22Rv1 (cell line): ENCODE data around the gene C18orf32.

ENCODE experiments used
- ZFX ChIP-seq: fragments of 450-650 bp; IDR thresholded peaks from 2 replicates; pipeline ENCODE4 v1.6.1; 2017; ENCODE audit warnings: antibody characterized with exemption, borderline replicate concordance
- TF ChIP-seq, protein P1 (sequence below): fragments of 450-650 bp; IDR thresholded peaks from 2 replicates; pipeline ENCODE4 v1.5.1; 2017; ENCODE audit warnings: mild to moderate bottlenecking

DNA sequence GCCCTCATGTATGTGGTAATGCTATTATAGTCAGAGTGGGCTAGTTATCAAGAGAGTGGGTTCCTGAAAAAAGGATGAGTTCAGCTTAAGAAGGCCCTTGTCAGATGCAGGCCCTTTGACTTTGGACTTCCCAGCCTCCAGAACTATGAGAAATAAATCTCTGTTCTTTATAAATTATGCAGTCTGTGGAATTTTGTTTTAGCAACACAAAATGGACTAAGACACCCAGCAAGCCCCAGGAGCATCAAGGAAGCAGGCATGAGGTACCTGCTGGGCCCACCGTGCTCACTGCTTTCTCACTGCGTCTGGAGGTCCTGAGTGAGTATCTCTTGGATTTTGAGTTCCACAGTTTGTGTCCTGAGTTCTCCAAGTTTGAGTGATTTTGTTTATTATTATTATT is 38.9 kb upstream of the C18orf32 start:
- TF ChIP-seq, protein P1, sequence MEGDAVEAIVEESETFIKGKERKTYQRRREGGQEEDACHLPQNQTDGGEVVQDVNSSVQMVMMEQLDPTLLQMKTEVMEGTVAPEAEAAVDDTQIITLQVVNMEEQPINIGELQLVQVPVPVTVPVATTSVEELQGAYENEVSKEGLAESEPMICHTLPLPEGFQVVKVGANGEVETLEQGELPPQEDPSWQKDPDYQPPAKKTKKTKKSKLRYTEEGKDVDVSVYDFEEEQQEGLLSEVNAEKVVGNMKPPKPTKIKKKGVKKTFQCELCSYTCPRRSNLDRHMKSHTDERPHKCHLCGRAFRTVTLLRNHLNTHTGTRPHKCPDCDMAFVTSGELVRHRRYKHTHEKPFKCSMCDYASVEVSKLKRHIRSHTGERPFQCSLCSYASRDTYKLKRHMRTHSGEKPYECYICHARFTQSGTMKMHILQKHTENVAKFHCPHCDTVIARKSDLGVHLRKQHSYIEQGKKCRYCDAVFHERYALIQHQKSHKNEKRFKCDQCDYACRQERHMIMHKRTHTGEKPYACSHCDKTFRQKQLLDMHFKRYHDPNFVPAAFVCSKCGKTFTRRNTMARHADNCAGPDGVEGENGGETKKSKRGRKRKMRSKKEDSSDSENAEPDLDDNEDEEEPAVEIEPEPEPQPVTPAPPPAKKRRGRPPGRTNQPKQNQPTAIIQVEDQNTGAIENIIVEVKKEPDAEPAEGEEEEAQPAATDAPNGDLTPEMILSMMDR = no peak
- TF ChIP-seq ZFX = no peak
